Common myeloid progenitor, CD34-positive (primary cell): Measurements from ENCODE around the gene PITPNC1.

ENCODE experiments used
- CTCF ChIA-PET: fragments of 350-600 bp; sonication (Branson Sonifier 250); formaldehyde crosslinking; loops from one replicate; lab custom pipeline; 2021; ENCODE audit warnings: antibody characterized with exemption; lab: Charles Lee
- POLR2A ChIA-PET: fragments of 350-600 bp; sonication (Branson Sonifier 250); formaldehyde crosslinking; loops from one replicate; lab custom pipeline; 2021; ENCODE audit warnings: antibody characterized with exemption; lab: Charles Lee
- DNase-seq, 3 donors: peaks; one replicate each; pipeline versions ENCODE4 v3.0.0 to v3.0.0-alpha.2; 2013
- H3K27ac ChIP-seq, 2 experiments: 1 replicate in 1 of 2; 2 replicates in 1 of 2; pipeline ENCODE4 v1.7.0; 2013; ENCODE audit warnings: inconsistent platforms in 2 of 2, low read length in 2 of 2, mild to moderate bottlenecking in 2 of 2, low read depth in 1 of 2, moderate library complexity in 1 of 2; ENCODE audit not compliant: severe bottlenecking in 2 of 2, insufficient read depth in 1 of 2, poor library complexity in 1 of 2
- H3K27me3 ChIP-seq, 5 experiments: replicated peaks in 2 of 5; 1 replicate in 3 of 5; 2 replicates in 2 of 5; pipeline versions ENCODE4 v1.6.1 to v1.7.0; 2013; ENCODE audit warnings: low read length in 4 of 5, mild to moderate bottlenecking in 2 of 5, moderate library complexity in 2 of 5, inconsistent platforms in 1 of 5; ENCODE audit not compliant: insufficient read depth in 5 of 5, control insufficient read depth in 4 of 5
- H3K36me3 ChIP-seq, 4 experiments: 1 replicate in 2 of 4; 2 replicates in 2 of 4; pipeline versions ENCODE4 v1.6.1 to v1.7.0; 2013; ENCODE audit warnings: low read length in 3 of 4, control low read depth in 1 of 4, mild to moderate bottlenecking in 1 of 4; ENCODE audit not compliant: control insufficient read depth in 4 of 4, insufficient read depth in 4 of 4
- H3K4me1 ChIP-seq, 4 experiments: 1 replicate in 3 of 4; 2 replicates in 1 of 4; pipeline versions ENCODE4 v1.6.1 to v1.7.1; 2013; ENCODE audit warnings: low read length in 3 of 4, mild to moderate bottlenecking in 3 of 4, control low read depth in 1 of 4, inconsistent platforms in 1 of 4, moderate library complexity in 1 of 4; ENCODE audit not compliant: control insufficient read depth in 4 of 4, insufficient read depth in 4 of 4; ENCODE audit errors: control extremely low read depth in 1 of 4
- H3K4me3 ChIP-seq, 7 experiments: 1 replicate in 4 of 7; 2 replicates in 3 of 7; pipeline versions ENCODE4 v1.5.1 to v1.7.0; 2013; ENCODE audit warnings: mild to moderate bottlenecking in 7 of 7, low read length in 6 of 7, moderate library complexity in 6 of 7, inconsistent platforms in 2 of 7, low read depth in 2 of 7, control low read depth in 1 of 7; ENCODE audit not compliant: insufficient read depth in 4 of 7, control insufficient read depth in 1 of 7; ENCODE audit errors: extremely low read depth in 1 of 7
- H3K9me3 ChIP-seq, 5 experiments: 1 replicate in 4 of 5; 2 replicates in 1 of 5; pipeline versions ENCODE4 v1.6.1 to v1.7.1; 2013; ENCODE audit warnings: low read length in 4 of 5, mild to moderate bottlenecking in 2 of 5, inconsistent platforms in 1 of 5, low read depth in 1 of 5, moderate library complexity in 1 of 5; ENCODE audit not compliant: control insufficient read depth in 4 of 5, insufficient read depth in 2 of 5; ENCODE audit errors: control extremely low read depth in 1 of 5
- WGBS: methylation state at CpG from one replicate; pipeline ENCODE4 v1.1.5; 2013; ENCODE audit not compliant: insufficient coverage; 5-methylcytosine and 5-hydroxymethylcytosine counted together

The PITPNC1 gene

GRCh38 chr17:67615011-67615561 is 238.0 kb downstream of the PITPNC1 start:
- Histone ChIP-seq H3K27me3 (no peaks in the 10 kb centered on the region), H3K36me3 (no peaks in the 10 kb centered on the region), H3K4me3 (no peak overlapping the region), H3K4me1 (no peaks in the 10 kb centered on the region), H3K27ac (no peak overlapping the region), H3K9me3 (no peaks in the 10 kb centered on the region)
- 97% methylated on average over 9 of the region's 13 CpGs for WGBS
- ChIA-PET POLR2A (no interaction called here), CTCF (no interaction called here)
- no peak for DNase-seq

- Histone ChIP-seq H3K9me3 (no peaks in the 10 kb centered on the region), H3K27ac (no peak overlapping the region), H3K4me3 (no peak overlapping the region), H3K36me3 (no peaks in the 10 kb centered on the region), H3K4me1 (no peaks in the 10 kb centered on the region), H3K27me3 (no peaks in the 10 kb centered on the region)
- ChIA-PET CTCF (no interaction called here), POLR2A (no interaction called here)
- WGBS: 96% methylated on average over 6 of the region's 7 CpGs
- DNase-seq: no peak
These were observed 238.7 kb downstream of the PITPNC1 start for GRCh38 chr17:67615736-67616135.

GRCh38 chr17:67617304-67617899 is 240.3 kb downstream of the PITPNC1 start:
- CTCF ChIA-PET: no interaction called here

GRCh38 chr17:67619555-67619954 is 242.5 kb downstream of the PITPNC1 start:
- Histone ChIP-seq H3K27me3 (no peaks in the 10 kb centered on the region), H3K4me3 (no peak overlapping the region), H3K27ac (no peak overlapping the region), H3K36me3 (no peaks in the 10 kb centered on the region), H3K9me3 (no peaks in the 10 kb centered on the region), H3K4me1 (no peaks in the 10 kb centered on the region)
- ChIA-PET CTCF (interaction anchor here (1.5 kb wide), 1 partner anchor 240 kb away, joined by 3 read pairs; no protein-coding TSS in a partner anchor), POLR2A (no interaction called here)
- 98% methylated on average over 5 of the region's 9 CpGs for WGBS
- DNase-seq: no peak

More at GRCh38 chr17:67617304-67617899, 240.3 kb downstream of the PITPNC1 start:
- H3K4me1 ChIP-seq: no peaks in the 10 kb centered on the region
- no peaks in the 10 kb centered on the region for H3K27me3 ChIP-seq
- H3K4me3 ChIP-seq: no peak overlapping the region
- POLR2A ChIA-PET: no interaction called here
- H3K36me3 ChIP-seq: no peaks in the 10 kb centered on the region
- no peak for DNase-seq
- no peak overlapping the region for H3K27ac ChIP-seq
- H3K9me3 ChIP-seq: no peaks in the 10 kb centered on the region
- 100% methylated on average over 2 of the region's 4 CpGs for WGBS

- WGBS: 97% methylated on average over 6 of the region's 8 CpGs
- H3K27ac ChIP-seq: no peak overlapping the region
- ChIA-PET CTCF (interaction anchor here (1.5 kb wide), 1 partner anchor 241 kb away, joined by 3 read pairs; no protein-coding TSS in a partner anchor), POLR2A (no interaction called here)
- DNase-seq: no peak
- no peaks in the 10 kb centered on the region for H3K36me3 ChIP-seq
- no peaks in the 10 kb centered on the region for H3K27me3 ChIP-seq
- no peaks in the 10 kb centered on the region for H3K4me1 ChIP-seq
- H3K9me3 ChIP-seq: no peaks in the 10 kb centered on the region
- no peak overlapping the region for H3K4me3 ChIP-seq
These were observed 243.0 kb downstream of the PITPNC1 start for GRCh38 chr17:67620088-67620487.

GRCh38 chr17:67620636-67621035 is 243.6 kb downstream of the PITPNC1 start:
- Histone ChIP-seq H3K36me3 (peaks cover 0 to 3% (median 0%) of the 10 kb centered on the region in 4 experiments), H3K4me1 (no peaks in the 10 kb centered on the region), H3K4me3 (no peak overlapping the region), H3K9me3 (no peaks in the 10 kb centered on the region), H3K27me3 (no peaks in the 10 kb centered on the region), H3K27ac (no peak overlapping the region)
- POLR2A ChIA-PET: no interaction called here
- 97% methylated on average over 7 of the region's 8 CpGs for WGBS
- CTCF ChIA-PET: interaction anchor here (1.5 kb wide), 1 partner anchor 241 kb away, joined by 3 read pairs; no protein-coding TSS in a partner anchor
- DNase-seq: no peak

- CTCF ChIA-PET: no interaction called here
- no peaks in the 10 kb centered on the region for H3K27me3 ChIP-seq
These were observed 246.7 kb downstream of the PITPNC1 start for GRCh38 chr17:67623767-67624166.

More at GRCh38 chr17:67623767-67624166, 246.7 kb downstream of the PITPNC1 start:
- DNase-seq: no peak
- Histone ChIP-seq H3K9me3 (no peaks in the 10 kb centered on the region), H3K4me3 (no peak overlapping the region), H3K27ac (no peak overlapping the region), H3K4me1 (no peaks in the 10 kb centered on the region), H3K36me3 (peaks cover 0 to 3% (median 1%) of the 10 kb centered on the region in 4 experiments)
- no CpG with 5 or more reads among the region's 2 CpGs for whole genome bisulfite sequencing
- POLR2A ChIA-PET: no interaction called here
